GM23338 (cell line): ENCODE results near the gene FILIP1L. TPM values are rescaled to one million over a fixed set of nuclear protein-coding genes. Genes with fewer than 3 reads are reported as not detected.
A peak's percentile ranks its signal among the peaks of the same experiment; 100 is the strongest.

Experiments
- ATAC-seq: fragments of 200-7000 bp; cut with Tn5 transposase; 3 replicates; pipeline ENCODE4 v1.9.1; 2020
- DNase-seq: peaks from one replicate; pipeline ENCODE4 v3.0.0-alpha.2; 2015; ENCODE audit warnings: low spot score
- H2AFZ ChIP-seq: fragments of 200-600 bp; sonication (generic); 2 replicates; pipeline ENCODE4 v1.8.0; 2016; ENCODE audit warnings: antibody characterized with exemption, mild to moderate bottlenecking, moderate library complexity
- H3F3A ChIP-seq: fragments of 200-600 bp; sonication (generic); replicated peaks from 2 replicates; pipeline ENCODE4 v1.8.0; 2017; ENCODE audit warnings: antibody characterized with exemption, mixed run types, low read depth
- H3K27ac ChIP-seq: fragments of 200-600 bp; sonication (generic); 2 replicates; pipeline ENCODE4 v1.6.1; 2016; ENCODE audit warnings: low read depth
- H3K27me3 ChIP-seq: fragments of 200-600 bp; sonication (generic); 2 replicates; pipeline ENCODE4 v1.8.0; 2016; ENCODE audit warnings: mild to moderate bottlenecking, mixed run types, moderate library complexity; ENCODE audit not compliant: insufficient read depth
- H3K36me3 ChIP-seq: fragments of 200-600 bp; sonication (generic); 2 replicates; pipeline ENCODE4 v1.8.0; 2016; ENCODE audit warnings: mild to moderate bottlenecking; ENCODE audit not compliant: insufficient read depth
- H3K4me1 ChIP-seq: fragments of 200-600 bp; sonication (generic); 2 replicates; pipeline ENCODE4 v1.8.0; 2016; ENCODE audit warnings: mild to moderate bottlenecking, moderate library complexity; ENCODE audit not compliant: insufficient read depth
- H3K4me2 ChIP-seq: fragments of 200-600 bp; sonication (generic); 2 replicates; pipeline ENCODE4 v1.7.1; 2017; ENCODE audit warnings: mixed run types
- H3K4me3 ChIP-seq: fragments of 200-600 bp; sonication (generic); 2 replicates; pipeline ENCODE4 v1.6.1; 2016; ENCODE audit warnings: mixed run types
- H3K79me2 ChIP-seq: fragments of 200-600 bp; sonication (generic); replicated peaks from 2 replicates; pipeline ENCODE4 v1.8.0; 2017; ENCODE audit warnings: mild to moderate bottlenecking; ENCODE audit not compliant: insufficient read depth
- H3K9me2 ChIP-seq: fragments of 200-600 bp; sonication (generic); 2 replicates; pipeline ENCODE4 v1.8.0; 2017; ENCODE audit not compliant: insufficient read depth
- H4K20me1 ChIP-seq: fragments of 200-600 bp; sonication (generic); replicated peaks from 2 replicates; pipeline ENCODE4 v1.8.0; 2017; ENCODE audit warnings: mild to moderate bottlenecking; ENCODE audit not compliant: insufficient read depth
- H3K27ac Mint-ChIP-seq: 2 replicates; pipeline ENCODE4 v1.8.0; 2020; ENCODE audit warnings: inconsistent platforms, mild to moderate bottlenecking, moderate library complexity, mixed read lengths
- H3K27me3 Mint-ChIP-seq: 3 replicates; pipeline ENCODE4 v1.8.0; 2022; ENCODE audit warnings: low read depth, mild to moderate bottlenecking, moderate library complexity, mixed read lengths, inconsistent platforms; ENCODE audit not compliant: insufficient read depth, poor library complexity
- H3K36me3 Mint-ChIP-seq: 3 replicates; pipeline ENCODE4 v1.8.0; 2021; ENCODE audit warnings: low read depth, mild to moderate bottlenecking, inconsistent platforms, moderate library complexity, mixed read lengths
- H3K4me1 Mint-ChIP-seq: 3 replicates; pipeline ENCODE4 v1.8.0; 2020; ENCODE audit warnings: mild to moderate bottlenecking, inconsistent platforms, mixed read lengths
- H3K4me3 Mint-ChIP-seq: 3 replicates; pipeline ENCODE4 v1.8.0; 2021; ENCODE audit warnings: moderate library complexity, mild to moderate bottlenecking, inconsistent platforms, mixed read lengths
- H3K9me3 Mint-ChIP-seq: 3 replicates; pipeline ENCODE4 v1.8.0; 2020; ENCODE audit warnings: moderate library complexity, mild to moderate bottlenecking, inconsistent platforms, mixed read lengths
- CREB1 ChIP-seq: fragments of 250-450 bp; sonication (Bioruptor Pico); IDR thresholded peaks from 2 replicates; pipeline ENCODE4 v1.5.0; 2020; ENCODE audit warnings: low read depth, mild to moderate bottlenecking, moderate library complexity
- CTCF ChIP-seq, 2 experiments: fragments of 200-600 bp in 1 of 2; sonication (generic) in 1 of 2; conservative IDR thresholded peaks; 2 replicates each; pipeline versions ENCODE4 v1.5.1 to v1.6.1; 2016 to 2017; ENCODE audit warnings: antibody characterized with exemption in 2 of 2, low read depth in 2 of 2, mild to moderate bottlenecking in 2 of 2, moderate library complexity in 1 of 2
- EZH2 ChIP-seq: fragments of 200-600 bp; sonication (generic); IDR thresholded peaks from one replicate; pipeline ENCODE4 v1.8.0; 2017; ENCODE audit warnings: antibody characterized with exemption, mild to moderate bottlenecking, low read depth; ENCODE audit not compliant: unreplicated experiment
- EZH2phosphoT487 ChIP-seq: fragments of 200-600 bp; sonication (generic); IDR thresholded peaks from one replicate; pipeline ENCODE4 v1.8.1; 2018; ENCODE audit warnings: antibody characterized with exemption; ENCODE audit not compliant: unreplicated experiment
- JUNB ChIP-seq: IDR thresholded peaks from one replicate; pipeline ENCODE4 v1.6.1; 2016; ENCODE audit warnings: antibody characterized with exemption; ENCODE audit not compliant: unreplicated experiment
- NANOG ChIP-seq: IDR thresholded peaks from 2 replicates; pipeline ENCODE4 v1.6.1; 2016; ENCODE audit warnings: antibody characterized with exemption, borderline replicate concordance
- POLR2AphosphoS5 ChIP-seq: IDR thresholded peaks from 2 replicates; pipeline ENCODE4 v1.6.1; 2016; ENCODE audit warnings: antibody characterized with exemption, low read depth
- STAT1 ChIP-seq: IDR thresholded peaks from one replicate; pipeline ENCODE4 v1.6.1; 2016; ENCODE audit warnings: antibody characterized with exemption; ENCODE audit not compliant: unreplicated experiment
- ZNF114 ChIP-seq: fragments of 250-450 bp; sonication (Bioruptor Pico); IDR thresholded peaks from 2 replicates; pipeline ENCODE4 v1.5.0; 2020; ENCODE audit warnings: mild to moderate bottlenecking, moderate library complexity
- ZNF331 ChIP-seq: fragments of 250-450 bp; sonication (Bioruptor Pico); IDR thresholded peaks from 2 replicates; pipeline ENCODE4 v1.5.0; 2020; ENCODE audit warnings: low read depth, mild to moderate bottlenecking, moderate library complexity
- polyA plus RNA-seq: library from polyadenylated mRNA; unstranded; fragments of >200 nt; fragmentation: Nextera tagmentation; extraction: Ambion mirVana; gene quantifications from 2 replicates; pipeline ENCODE4 v1.2.1, GENCODE V29; 2016
- total RNA-seq: library from RNA; depleted of rRNA; stranded (reverse); fragments of >200 nt; shearing (Covaris generic); gene quantifications from 2 replicates; pipeline ENCODE4 v1.2.3, GENCODE V29; 2014
- TF ChIP-seq, protein P1 (sequence below): fragments of 250-450 bp; sonication (Bioruptor Pico); IDR thresholded peaks from 2 replicates; pipeline ENCODE4 v1.5.0; 2020; ENCODE audit warnings: mild to moderate bottlenecking, moderate library complexity
- TF ChIP-seq, protein P2 (sequence below): IDR thresholded peaks from 2 replicates; pipeline ENCODE4 v1.6.1; 2016; ENCODE audit warnings: antibody characterized with exemption
- TF ChIP-seq, protein P3 (sequence below): IDR thresholded peaks from one replicate; pipeline ENCODE4 v1.6.1; 2018; ENCODE audit warnings: antibody characterized with exemption; ENCODE audit not compliant: unreplicated experiment

The FILIP1L gene
- total and polyA plus RNA-seq, 2 experiments from 2014 or later: 1.6 TPM; not detected in 1

DNA sequence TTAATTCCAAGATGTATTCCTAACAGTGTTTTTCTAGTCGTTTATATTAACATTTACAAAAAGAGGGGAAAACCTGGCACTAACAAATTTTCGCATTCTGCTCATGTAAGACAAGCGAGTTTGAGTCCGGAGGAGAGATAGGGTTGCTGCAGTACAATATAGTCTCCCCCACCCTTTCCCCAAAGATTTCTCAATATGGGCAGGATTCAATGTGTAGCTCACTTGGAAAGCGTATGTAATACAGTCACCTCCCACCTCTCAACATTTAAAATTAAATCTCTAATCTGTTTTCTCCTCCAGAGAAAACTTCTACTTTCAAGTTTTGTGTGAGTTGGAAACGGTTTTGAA lies 238.7 kb downstream of the FILIP1L start:
- Histone ChIP-seq H3K79me2 (peaks cover 9% of the 10 kb centered on the region; the same call in 1 of the 2 replicates), H3K9me2 (no peaks in the 10 kb centered on the region), H3F3A (peaks cover 13% of the 10 kb centered on the region), H3K27ac (0 out of 2 replicates have a peak overlapping the region, but pooled peaks have one; percentile 46), H4K20me1 (peaks cover 47% of the 10 kb centered on the region), H3K4me2 (peak overlapping the region; percentile 79), H3K4me3 (peak overlapping the region; percentile 51), H3K27me3 (peaks cover 93% of the 10 kb centered on the region), H3K36me3 (no peaks in the 10 kb centered on the region), H2AFZ (no peak overlapping the region), H3K4me1 (peaks cover 27% of the 10 kb centered on the region)
- Mint-ChIP-seq H3K27ac (no peak overlapping the region), H3K27me3 (peaks cover 50% of the 10 kb centered on the region), H3K4me1 (peaks cover 25% of the 10 kb centered on the region), H3K36me3 (no peaks in the 10 kb centered on the region), H3K4me3 (peak overlapping the region; percentile 64), H3K9me3 (no peaks in the 10 kb centered on the region)
- TF ChIP-seq NANOG (no peak), POLR2AphosphoS5 (no peak), ZNF114 (no peak), ZNF331 (CRISPR knock-in tag) (no peak), EZH2phosphoT487 (no peak), STAT1 (no peak), CTCF (conservative IDR thresholded peaks at IDR 0.05; ENCODE audit: low read depth in 2 of 2) (no peak), JUNB (no peak), EZH2 (no peak), CREB1 (CRISPR knock-in tag) (no peak)
- TF ChIP-seq, protein P1, sequence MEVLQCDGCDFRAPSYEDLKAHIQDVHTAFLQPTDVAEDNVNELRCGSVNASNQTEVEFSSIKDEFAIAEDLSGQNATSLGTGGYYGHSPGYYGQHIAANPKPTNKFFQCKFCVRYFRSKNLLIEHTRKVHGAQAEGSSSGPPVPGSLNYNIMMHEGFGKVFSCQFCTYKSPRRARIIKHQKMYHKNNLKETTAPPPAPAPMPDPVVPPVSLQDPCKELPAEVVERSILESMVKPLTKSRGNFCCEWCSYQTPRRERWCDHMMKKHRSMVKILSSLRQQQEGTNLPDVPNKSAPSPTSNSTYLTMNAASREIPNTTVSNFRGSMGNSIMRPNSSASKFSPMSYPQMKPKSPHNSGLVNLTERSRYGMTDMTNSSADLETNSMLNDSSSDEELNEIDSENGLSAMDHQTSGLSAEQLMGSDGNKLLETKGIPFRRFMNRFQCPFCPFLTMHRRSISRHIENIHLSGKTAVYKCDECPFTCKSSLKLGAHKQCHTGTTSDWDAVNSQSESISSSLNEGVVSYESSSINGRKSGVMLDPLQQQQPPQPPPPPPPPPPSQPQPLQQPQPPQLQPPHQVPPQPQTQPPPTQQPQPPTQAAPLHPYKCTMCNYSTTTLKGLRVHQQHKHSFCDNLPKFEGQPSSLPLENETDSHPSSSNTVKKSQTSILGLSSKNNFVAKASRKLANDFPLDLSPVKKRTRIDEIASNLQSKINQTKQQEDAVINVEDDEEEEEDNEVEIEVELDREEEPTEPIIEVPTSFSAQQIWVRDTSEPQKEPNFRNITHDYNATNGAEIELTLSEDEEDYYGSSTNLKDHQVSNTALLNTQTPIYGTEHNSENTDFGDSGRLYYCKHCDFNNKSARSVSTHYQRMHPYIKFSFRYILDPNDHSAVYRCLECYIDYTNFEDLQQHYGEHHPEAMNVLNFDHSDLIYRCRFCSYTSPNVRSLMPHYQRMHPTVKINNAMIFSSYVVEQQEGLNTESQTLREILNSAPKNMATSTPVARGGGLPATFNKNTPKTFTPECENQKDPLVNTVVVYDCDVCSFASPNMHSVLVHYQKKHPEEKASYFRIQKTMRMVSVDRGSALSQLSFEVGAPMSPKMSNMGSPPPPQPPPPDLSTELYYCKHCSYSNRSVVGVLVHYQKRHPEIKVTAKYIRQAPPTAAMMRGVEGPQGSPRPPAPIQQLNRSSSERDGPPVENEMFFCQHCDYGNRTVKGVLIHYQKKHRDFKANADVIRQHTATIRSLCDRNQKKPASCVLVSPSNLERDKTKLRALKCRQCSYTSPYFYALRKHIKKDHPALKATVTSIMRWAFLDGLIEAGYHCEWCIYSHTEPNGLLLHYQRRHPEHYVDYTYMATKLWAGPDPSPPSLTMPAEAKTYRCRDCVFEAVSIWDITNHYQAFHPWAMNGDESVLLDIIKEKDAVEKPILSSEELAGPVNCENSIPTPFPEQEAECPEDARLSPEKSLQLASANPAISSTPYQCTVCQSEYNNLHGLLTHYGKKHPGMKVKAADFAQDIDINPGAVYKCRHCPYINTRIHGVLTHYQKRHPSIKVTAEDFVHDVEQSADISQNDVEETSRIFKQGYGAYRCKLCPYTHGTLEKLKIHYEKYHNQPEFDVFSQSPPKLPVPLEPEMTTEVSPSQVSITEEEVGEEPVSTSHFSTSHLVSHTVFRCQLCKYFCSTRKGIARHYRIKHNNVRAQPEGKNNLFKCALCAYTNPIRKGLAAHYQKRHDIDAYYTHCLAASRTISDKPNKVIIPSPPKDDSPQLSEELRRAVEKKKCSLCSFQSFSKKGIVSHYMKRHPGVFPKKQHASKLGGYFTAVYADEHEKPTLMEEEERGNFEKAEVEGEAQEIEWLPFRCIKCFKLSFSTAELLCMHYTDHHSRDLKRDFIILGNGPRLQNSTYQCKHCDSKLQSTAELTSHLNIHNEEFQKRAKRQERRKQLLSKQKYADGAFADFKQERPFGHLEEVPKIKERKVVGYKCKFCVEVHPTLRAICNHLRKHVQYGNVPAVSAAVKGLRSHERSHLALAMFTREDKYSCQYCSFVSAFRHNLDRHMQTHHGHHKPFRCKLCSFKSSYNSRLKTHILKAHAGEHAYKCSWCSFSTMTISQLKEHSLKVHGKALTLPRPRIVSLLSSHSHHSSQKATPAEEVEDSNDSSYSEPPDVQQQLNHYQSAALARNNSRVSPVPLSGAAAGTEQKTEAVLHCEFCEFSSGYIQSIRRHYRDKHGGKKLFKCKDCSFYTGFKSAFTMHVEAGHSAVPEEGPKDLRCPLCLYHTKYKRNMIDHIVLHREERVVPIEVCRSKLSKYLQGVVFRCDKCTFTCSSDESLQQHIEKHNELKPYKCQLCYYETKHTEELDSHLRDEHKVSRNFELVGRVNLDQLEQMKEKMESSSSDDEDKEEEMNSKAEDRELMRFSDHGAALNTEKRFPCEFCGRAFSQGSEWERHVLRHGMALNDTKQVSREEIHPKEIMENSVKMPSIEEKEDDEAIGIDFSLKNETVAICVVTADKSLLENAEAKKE: no peak
- TF ChIP-seq, protein P2, sequence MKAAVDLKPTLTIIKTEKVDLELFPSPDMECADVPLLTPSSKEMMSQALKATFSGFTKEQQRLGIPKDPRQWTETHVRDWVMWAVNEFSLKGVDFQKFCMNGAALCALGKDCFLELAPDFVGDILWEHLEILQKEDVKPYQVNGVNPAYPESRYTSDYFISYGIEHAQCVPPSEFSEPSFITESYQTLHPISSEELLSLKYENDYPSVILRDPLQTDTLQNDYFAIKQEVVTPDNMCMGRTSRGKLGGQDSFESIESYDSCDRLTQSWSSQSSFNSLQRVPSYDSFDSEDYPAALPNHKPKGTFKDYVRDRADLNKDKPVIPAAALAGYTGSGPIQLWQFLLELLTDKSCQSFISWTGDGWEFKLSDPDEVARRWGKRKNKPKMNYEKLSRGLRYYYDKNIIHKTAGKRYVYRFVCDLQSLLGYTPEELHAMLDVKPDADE: no peak
- TF ChIP-seq, protein P3, sequence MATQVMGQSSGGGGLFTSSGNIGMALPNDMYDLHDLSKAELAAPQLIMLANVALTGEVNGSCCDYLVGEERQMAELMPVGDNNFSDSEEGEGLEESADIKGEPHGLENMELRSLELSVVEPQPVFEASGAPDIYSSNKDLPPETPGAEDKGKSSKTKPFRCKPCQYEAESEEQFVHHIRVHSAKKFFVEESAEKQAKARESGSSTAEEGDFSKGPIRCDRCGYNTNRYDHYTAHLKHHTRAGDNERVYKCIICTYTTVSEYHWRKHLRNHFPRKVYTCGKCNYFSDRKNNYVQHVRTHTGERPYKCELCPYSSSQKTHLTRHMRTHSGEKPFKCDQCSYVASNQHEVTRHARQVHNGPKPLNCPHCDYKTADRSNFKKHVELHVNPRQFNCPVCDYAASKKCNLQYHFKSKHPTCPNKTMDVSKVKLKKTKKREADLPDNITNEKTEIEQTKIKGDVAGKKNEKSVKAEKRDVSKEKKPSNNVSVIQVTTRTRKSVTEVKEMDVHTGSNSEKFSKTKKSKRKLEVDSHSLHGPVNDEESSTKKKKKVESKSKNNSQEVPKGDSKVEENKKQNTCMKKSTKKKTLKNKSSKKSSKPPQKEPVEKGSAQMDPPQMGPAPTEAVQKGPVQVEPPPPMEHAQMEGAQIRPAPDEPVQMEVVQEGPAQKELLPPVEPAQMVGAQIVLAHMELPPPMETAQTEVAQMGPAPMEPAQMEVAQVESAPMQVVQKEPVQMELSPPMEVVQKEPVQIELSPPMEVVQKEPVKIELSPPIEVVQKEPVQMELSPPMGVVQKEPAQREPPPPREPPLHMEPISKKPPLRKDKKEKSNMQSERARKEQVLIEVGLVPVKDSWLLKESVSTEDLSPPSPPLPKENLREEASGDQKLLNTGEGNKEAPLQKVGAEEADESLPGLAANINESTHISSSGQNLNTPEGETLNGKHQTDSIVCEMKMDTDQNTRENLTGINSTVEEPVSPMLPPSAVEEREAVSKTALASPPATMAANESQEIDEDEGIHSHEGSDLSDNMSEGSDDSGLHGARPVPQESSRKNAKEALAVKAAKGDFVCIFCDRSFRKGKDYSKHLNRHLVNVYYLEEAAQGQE: no peak
- ATAC-seq (peak; percentile 10), DNase-seq (peak; percentile 21)
